Spleen (tissue), 7 donors: ENCODE data around the gene CRK.

Source experiments
- CTCF ChIP-seq, 11 experiments: fragments of 200-600 bp in 7 of 11; fragments of 450-650 bp in 4 of 11; sonication (generic) in 4 of 11; IDR thresholded peaks in 8 of 11; conservative IDR thresholded peaks in 3 of 11; 1 replicate in 7 of 11; 2 replicates in 4 of 11; pipeline versions ENCODE4 v1.4.0 to v1.8.0; 2016 to 2021; ENCODE audit warnings: antibody characterized with exemption in 11 of 11, inconsistent platforms in 4 of 11, mild to moderate bottlenecking in 1 of 11
- POLR2A ChIP-seq, 3 donors: fragments of 450-650 bp; IDR thresholded peaks; one replicate each; pipeline ENCODE4 v1.5.1; 2017; ENCODE audit warnings: antibody characterized with exemption in 3 of 3, mild to moderate bottlenecking in 1 of 3
- POLR2AphosphoS5 ChIP-seq, 3 donors: sonication (generic); formaldehyde crosslinking; IDR thresholded peaks; one replicate each; pipeline ENCODE4 v1.5.1; 2017; ENCODE audit warnings: antibody characterized with exemption in 3 of 3
- donor health status: DM: no; HTN: no; CAD: no; lungs with moderate emphysema.
- donor health status: DM: no; HTN: no; CAD: no.
- donor health status: DM: no; HTN: no; CAD: no.

- TF ChIP-seq CTCF (IDR thresholded peaks at IDR 0.05 in 8 of 11, conservative IDR thresholded peaks at IDR 0.05 in 3 of 11) (no peak), POLR2A (IDR thresholded peaks at IDR 0.05) (no peak), POLR2AphosphoS5 (IDR thresholded peaks at IDR 0.05) (peak; percentile 35 to 59 (median 48))
These were observed 18.6 kb upstream of the CRK start for GRCh38 chr17:1474402-1475189.
